Measurements from ENCODE around the gene TBX15.

The TBX15 gene

GRCh38 chr1:118991448-118991847 lies 3.3 kb upstream of the TBX15 start:
- in situ Hi-C loops (cut with HindIII; ENCODE audit: low sequenced_read_pairs), result no loop called here
- DNase-seq (ENCODE audit: low read depth), result no peak
- TF ChIP-seq CTCF (IDR thresholded peaks at IDR 0.05; ENCODE audit: low read depth, low read length, missing control alignments), result no peak
- no peak overlapping the region for H3K4me3 ChIP-seq (ENCODE audit: low read depth, low read length)

DNA sequence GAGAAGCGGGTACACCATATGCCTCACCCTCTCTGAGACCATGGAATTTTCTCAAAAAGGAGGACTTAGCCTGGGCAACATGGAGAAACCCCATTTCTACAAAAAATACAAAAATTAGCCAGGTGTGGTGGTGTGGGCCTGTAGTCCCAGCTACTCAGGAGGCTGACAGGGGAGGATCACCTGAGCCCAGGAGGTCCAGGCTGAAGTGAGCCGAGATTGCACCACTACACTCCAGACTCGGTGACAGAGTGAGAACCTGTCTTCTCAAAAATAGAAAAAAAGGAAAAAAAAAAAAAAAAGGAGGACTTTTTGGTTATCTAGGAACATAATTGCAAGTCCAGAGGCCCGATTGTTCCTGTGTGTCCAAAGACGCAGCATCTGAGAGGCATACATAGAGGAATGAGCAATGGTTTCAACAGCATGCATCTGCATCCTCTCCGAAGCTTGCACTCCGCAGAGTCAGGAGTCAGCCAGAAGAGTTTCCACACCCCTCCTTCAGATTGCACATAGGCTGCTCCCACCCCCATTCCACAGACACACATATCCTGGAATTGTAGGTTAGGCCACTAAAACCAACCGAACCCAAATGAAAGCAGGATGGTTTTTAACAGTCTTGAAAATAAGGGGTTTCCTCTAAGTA lies 2.5 kb upstream of the TBX15 start:
- TF ChIP-seq CTCF (IDR thresholded peaks at IDR 0.05; ENCODE audit: low read depth, low read length, missing control alignments), result no peak
- in situ Hi-C loops (cut with HindIII; ENCODE audit: low sequenced_read_pairs), result no loop called here
- no peak for DNase-seq (ENCODE audit: low read depth)
- H3K4me3 ChIP-seq (ENCODE audit: low read depth, low read length), result no peak overlapping the region

DNA sequence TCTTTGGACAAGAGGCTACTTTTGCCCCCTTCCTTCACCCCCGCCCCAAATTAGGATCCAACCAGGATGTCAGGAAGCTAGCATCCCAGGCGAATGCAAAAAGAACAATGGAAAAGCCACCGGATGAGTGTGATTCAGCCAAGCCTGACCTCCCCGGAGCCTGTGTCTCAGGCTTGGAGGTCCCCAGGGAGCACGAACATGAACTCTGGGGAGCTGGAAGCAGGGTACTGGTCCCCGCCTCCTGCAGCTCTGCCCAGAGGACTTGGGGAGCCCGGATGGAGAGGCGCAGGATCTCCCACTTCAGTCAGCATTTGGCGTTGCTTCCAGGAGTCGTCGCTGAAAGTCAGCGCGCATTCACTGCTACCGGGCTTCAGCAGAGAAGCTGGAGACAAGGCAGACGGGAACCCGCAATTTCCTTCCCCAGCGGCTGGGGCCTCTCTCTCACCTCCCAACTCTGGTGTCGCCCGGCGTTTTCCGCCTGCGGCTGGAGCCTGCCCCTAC lies 1.8 kb upstream of the TBX15 start:
- no peak for DNase-seq (ENCODE audit: low read depth)
- in situ Hi-C loops (cut with HindIII; ENCODE audit: low sequenced_read_pairs), result no loop called here
- no peak overlapping the region for H3K4me3 ChIP-seq (ENCODE audit: low read depth, low read length)
- no peak for TF ChIP-seq CTCF (IDR thresholded peaks at IDR 0.05; ENCODE audit: low read depth, low read length, missing control alignments)

- H3K4me3 ChIP-seq (ENCODE audit: low read depth, low read length), result no peak overlapping the region
- TF ChIP-seq CTCF (IDR thresholded peaks at IDR 0.05; ENCODE audit: low read depth, low read length, missing control alignments), result no peak
- no peak for DNase-seq (ENCODE audit: low read depth)
- in situ Hi-C loops (cut with HindIII; ENCODE audit: low sequenced_read_pairs), result no loop called here
These were observed 1.1 kb upstream of the TBX15 start for GRCh38 chr1:118989006-118989815.

GRCh38 chr1:118987468-118988185 lies 516 bp downstream of the TBX15 start:
- H3K4me3 ChIP-seq (ENCODE audit: low read depth, low read length), result peak overlapping the region; percentile 39
- DNase-seq (ENCODE audit: low read depth), result no peak
- TF ChIP-seq CTCF (IDR thresholded peaks at IDR 0.05; ENCODE audit: low read depth, low read length, missing control alignments), result no peak
- in situ Hi-C loops (cut with HindIII; ENCODE audit: low sequenced_read_pairs), result no loop called here

Measured in astrocyte of the cerebellum (primary cell).